H9 (cell line): ENCODE data around the gene SMARCAL1. TPM values are rescaled to one million over a fixed set of nuclear protein-coding genes. Genes with fewer than 3 reads are reported as not detected.

Experiments
- DNase-seq: peaks from one replicate; pipeline ENCODE4 v3.0.0-alpha.2; 2017
- H2AFZ ChIP-seq: one replicate; pipeline ENCODE4 v1.6.1; 2013; ENCODE audit warnings: mild to moderate bottlenecking, low read length, control low read depth, moderate library complexity
- H2AK5ac ChIP-seq: 2 replicates; pipeline ENCODE4 v1.6.1; 2013; ENCODE audit warnings: low read length, control low read depth, mixed read lengths; ENCODE audit not compliant: insufficient read length
- H2BK120ac ChIP-seq: one replicate; pipeline ENCODE4 v1.6.1; 2013; ENCODE audit warnings: low read depth, mild to moderate bottlenecking, low read length, control low read depth, inconsistent platforms; ENCODE audit not compliant: poor library complexity, severe bottlenecking
- H2BK12ac ChIP-seq: 2 replicates; pipeline ENCODE4 v1.6.1; 2013; ENCODE audit warnings: low read length, control low read depth, mixed read lengths, low read depth; ENCODE audit not compliant: insufficient read length
- H2BK15ac ChIP-seq: 2 replicates; pipeline ENCODE4 v1.6.1; 2013; ENCODE audit warnings: low read depth, low read length, control low read depth
- H2BK20ac ChIP-seq: one replicate; pipeline ENCODE4 v1.6.1; 2013; ENCODE audit warnings: low read depth, mild to moderate bottlenecking, low read length, control low read depth, inconsistent platforms; ENCODE audit not compliant: poor library complexity, severe bottlenecking
- H2BK5ac ChIP-seq: 2 replicates; pipeline ENCODE4 v1.6.1; 2013; ENCODE audit warnings: low read length, control low read depth, mixed read lengths; ENCODE audit not compliant: insufficient read length
- H3K14ac ChIP-seq: 2 replicates; pipeline ENCODE4 v1.6.1; 2013; ENCODE audit warnings: low read length, control low read depth; ENCODE audit not compliant: insufficient read depth
- H3K18ac ChIP-seq: 2 replicates; pipeline ENCODE4 v1.6.1; 2013; ENCODE audit warnings: low read depth, mild to moderate bottlenecking, mixed read lengths, low read length, control low read depth; ENCODE audit not compliant: insufficient read length
- H3K23ac ChIP-seq: 2 replicates; pipeline ENCODE4 v1.6.1; 2013; ENCODE audit warnings: low read length, control low read depth, mixed read lengths, low read depth; ENCODE audit not compliant: insufficient read length
- H3K23me2 ChIP-seq: 2 replicates; pipeline ENCODE4 v1.6.1; 2013; ENCODE audit warnings: low read depth, mild to moderate bottlenecking, mixed read lengths, low read length, control low read depth; ENCODE audit not compliant: insufficient read length, poor library complexity, severe bottlenecking
- H3K27ac ChIP-seq: 2 replicates; pipeline ENCODE4 v1.5.1; 2013; ENCODE audit warnings: low read length, control low read depth, mixed read lengths, low read depth; ENCODE audit not compliant: insufficient read length
- H3K27me3 ChIP-seq: 2 replicates; pipeline ENCODE4 v1.6.1; 2013; ENCODE audit warnings: low read length, control low read depth, inconsistent platforms; ENCODE audit not compliant: insufficient read depth
- H3K4ac ChIP-seq: 2 replicates; pipeline ENCODE4 v1.6.1; 2013; ENCODE audit warnings: low read depth, mild to moderate bottlenecking, control low read depth, inconsistent platforms, low read length, moderate library complexity
- H3K4me1 ChIP-seq: 2 replicates; pipeline ENCODE4 v1.6.1; 2013; ENCODE audit warnings: low read length, control low read depth, inconsistent platforms; ENCODE audit not compliant: insufficient read depth
- H3K4me2 ChIP-seq: 2 replicates; pipeline ENCODE4 v1.6.1; 2013; ENCODE audit warnings: low read length, control low read depth, mixed read lengths; ENCODE audit not compliant: insufficient read length, insufficient read depth
- H3K56ac ChIP-seq: 2 replicates; pipeline ENCODE4 v1.6.1; 2013; ENCODE audit warnings: low read depth, mild to moderate bottlenecking, mixed read lengths, low read length, control low read depth; ENCODE audit not compliant: insufficient read length
- H3K79me1 ChIP-seq: 2 replicates; pipeline ENCODE4 v1.6.1; 2013; ENCODE audit warnings: low read depth, mild to moderate bottlenecking, moderate library complexity, low read length, control low read depth, inconsistent platforms; ENCODE audit not compliant: insufficient read depth, poor library complexity, severe bottlenecking
- H3K79me2 ChIP-seq: 2 replicates; pipeline ENCODE4 v1.6.1; 2013; ENCODE audit warnings: low read length, control low read depth, inconsistent platforms; ENCODE audit not compliant: insufficient read depth
- H3K9ac ChIP-seq: 2 replicates; pipeline ENCODE4 v1.6.1; 2013; ENCODE audit warnings: low read length, control low read depth, mixed read lengths; ENCODE audit not compliant: insufficient read length; ENCODE audit errors: extremely low read depth
- H3K9me3 ChIP-seq: one replicate; pipeline ENCODE4 v1.6.1; 2013; ENCODE audit warnings: low read depth, low read length, inconsistent platforms; ENCODE audit not compliant: control insufficient read depth
- H3T11ph ChIP-seq: one replicate; pipeline ENCODE4 v1.6.1; 2013; ENCODE audit warnings: mild to moderate bottlenecking, low read length, control low read depth, inconsistent platforms
- H4K20me1 ChIP-seq: one replicate; pipeline ENCODE4 v1.6.1; 2013; ENCODE audit not compliant: control insufficient read depth, insufficient read length, insufficient read depth
- H4K5ac ChIP-seq: 2 replicates; pipeline ENCODE4 v1.6.1; 2013; ENCODE audit warnings: low read depth, mild to moderate bottlenecking, mixed read lengths, low read length, control low read depth; ENCODE audit not compliant: insufficient read length
- H4K8ac ChIP-seq: replicated peaks from 2 replicates; pipeline ENCODE4 v1.6.1; 2013; ENCODE audit warnings: low read length, control low read depth, mixed read lengths, low read depth; ENCODE audit not compliant: insufficient read length
- H4K91ac ChIP-seq: 2 replicates; pipeline ENCODE4 v1.6.1; 2013; ENCODE audit warnings: low read depth, mild to moderate bottlenecking, moderate library complexity, mixed read lengths, low read length, control low read depth; ENCODE audit not compliant: insufficient read length
- H3K27ac Mint-ChIP-seq, 3 experiments: 2 replicates in 2 of 3; 3 replicates in 1 of 3; pipeline ENCODE4 v1.8.0; 2020 to 2021; ENCODE audit warnings: mixed read lengths in 3 of 3, mild to moderate bottlenecking in 1 of 3, moderate library complexity in 1 of 3
- H3K27me3 Mint-ChIP-seq: 2 replicates; pipeline ENCODE4 v1.8.0; 2021; ENCODE audit warnings: low read depth, mild to moderate bottlenecking, moderate library complexity, mixed read lengths
- H3K36me3 Mint-ChIP-seq, 3 experiments: 2 replicates in 2 of 3; 3 replicates in 1 of 3; pipeline ENCODE4 v1.8.0; 2020 to 2021; ENCODE audit warnings: low read depth in 3 of 3, mixed read lengths in 3 of 3; ENCODE audit not compliant: insufficient read depth in 1 of 3
- H3K4me1 Mint-ChIP-seq, 2 experiments: 2 replicates each; pipeline ENCODE4 v1.8.0; 2020; ENCODE audit warnings: mixed read lengths in 2 of 2
- H3K4me3 Mint-ChIP-seq, 2 experiments: 2 replicates in 1 of 2; 3 replicates in 1 of 2; pipeline ENCODE4 v1.8.0; 2020 to 2021; ENCODE audit warnings: mild to moderate bottlenecking in 2 of 2, mixed read lengths in 2 of 2, moderate library complexity in 1 of 2
- H3K9me3 Mint-ChIP-seq, 2 experiments: 2 replicates in 1 of 2; 3 replicates in 1 of 2; pipeline ENCODE4 v1.8.0; 2020; ENCODE audit warnings: mild to moderate bottlenecking in 2 of 2, mixed read lengths in 2 of 2, moderate library complexity in 1 of 2
- WGBS: extraction: QIAGEN DNeasy Blood & Tissue Kit; methylation state at CpG from one replicate; pipeline ENCODE4 v1.1.7; 2013; ENCODE audit warnings: missing lambda C conversion rate, low lambda C conversion rate, mixed read lengths; ENCODE audit not compliant: insufficient read length; ENCODE audit errors: extremely low coverage; 5-methylcytosine and 5-hydroxymethylcytosine counted together
- total RNA-seq: library from RNA; stranded (reverse); gene quantifications from 2 replicates; pipeline ENCODE4 v1.2.1, GENCODE V29; 2021
- TF ChIP-seq, protein P1 (sequence below): fragments of 200-600 bp; sonication (generic); conservative IDR thresholded peaks from 3 replicates; pipeline ENCODE4 v1.8.0; 2021; ENCODE audit warnings: antibody characterized with exemption, mild to moderate bottlenecking

The SMARCAL1 gene
- total RNA-seq, 1 experiment from 2014 or later: 16.5 TPM

DNA sequence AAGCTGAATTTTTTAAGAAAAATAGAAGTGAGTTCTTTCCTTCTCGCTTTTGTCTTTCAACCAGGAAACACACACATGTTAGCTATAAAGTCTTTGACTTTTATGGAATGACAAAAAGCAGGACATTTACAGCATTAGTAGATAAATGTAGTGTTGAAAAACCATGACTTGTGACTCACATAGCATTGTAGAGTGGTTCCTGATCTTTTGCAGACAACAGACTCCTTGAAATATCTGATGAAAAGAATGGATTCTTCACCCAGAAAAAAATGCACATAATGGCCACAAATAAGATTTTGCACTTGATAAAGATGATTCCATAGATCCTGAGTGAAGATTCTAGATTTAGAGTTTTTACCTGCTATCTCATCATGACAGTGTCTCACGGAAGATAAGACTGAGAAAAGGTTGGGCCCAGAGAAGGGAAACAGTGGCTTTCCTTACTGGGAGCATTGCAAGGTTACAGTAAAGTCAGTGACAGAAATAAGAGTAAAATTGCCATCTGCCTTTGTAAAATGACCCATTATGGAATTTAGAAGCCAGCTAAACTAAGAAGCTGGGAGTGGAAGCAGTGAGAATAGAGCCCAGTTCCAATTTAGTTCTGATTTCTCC lies 14.0 kb downstream of the SMARCAL1 start:
- H4K20me1 ChIP-seq: no peaks in the 10 kb centered on the region
- H3K4me3 Mint-ChIP-seq: no peak overlapping the region
- no peak overlapping the region for H3K14ac ChIP-seq
- H3K18ac ChIP-seq: no peak overlapping the region
- H3K9ac ChIP-seq: no peak overlapping the region
- H3K4me1 ChIP-seq: no peaks in the 10 kb centered on the region
- no peak overlapping the region for H3K27ac ChIP-seq
- H3K27me3 ChIP-seq: no peaks in the 10 kb centered on the region
- no peaks in the 10 kb centered on the region for H3K23me2 ChIP-seq
- H3K36me3 Mint-ChIP-seq: peaks cover 21 to 75% (median 73%) of the 10 kb centered on the region in 3 experiments
- no peak overlapping the region for H2BK120ac ChIP-seq
- no peaks in the 10 kb centered on the region for H3K79me1 ChIP-seq
- no peak overlapping the region for H2BK15ac ChIP-seq
- H2AK5ac ChIP-seq: no peak overlapping the region
- no peak overlapping the region for H3K23ac ChIP-seq
- no peak overlapping the region for H3K4me2 ChIP-seq
- no peak overlapping the region for H4K8ac ChIP-seq
- H2BK5ac ChIP-seq: no peak overlapping the region
- H2BK12ac ChIP-seq: no peak overlapping the region
- peaks cover 0 to 2% of the 10 kb centered on the region in 2 experiments; a peak in 2 of 5 replicates for H3K9me3 Mint-ChIP-seq
- no peak for DNase-seq
- H3K27me3 Mint-ChIP-seq: no peaks in the 10 kb centered on the region
- H3T11ph ChIP-seq: no peak overlapping the region
- no CpG with 5 or more reads among the region's 2 CpGs for WGBS
- no peak overlapping the region for H4K5ac ChIP-seq
- no peak overlapping the region for H3K27ac Mint-ChIP-seq
- H3K4ac ChIP-seq: no peak overlapping the region
- H3K79me2 ChIP-seq: no peaks in the 10 kb centered on the region
- no peak overlapping the region for H2BK20ac ChIP-seq
- no peak overlapping the region for H3K56ac ChIP-seq
- no peaks in the 10 kb centered on the region for H3K4me1 Mint-ChIP-seq
- H4K91ac ChIP-seq: no peak overlapping the region
- TF ChIP-seq, protein P1, sequence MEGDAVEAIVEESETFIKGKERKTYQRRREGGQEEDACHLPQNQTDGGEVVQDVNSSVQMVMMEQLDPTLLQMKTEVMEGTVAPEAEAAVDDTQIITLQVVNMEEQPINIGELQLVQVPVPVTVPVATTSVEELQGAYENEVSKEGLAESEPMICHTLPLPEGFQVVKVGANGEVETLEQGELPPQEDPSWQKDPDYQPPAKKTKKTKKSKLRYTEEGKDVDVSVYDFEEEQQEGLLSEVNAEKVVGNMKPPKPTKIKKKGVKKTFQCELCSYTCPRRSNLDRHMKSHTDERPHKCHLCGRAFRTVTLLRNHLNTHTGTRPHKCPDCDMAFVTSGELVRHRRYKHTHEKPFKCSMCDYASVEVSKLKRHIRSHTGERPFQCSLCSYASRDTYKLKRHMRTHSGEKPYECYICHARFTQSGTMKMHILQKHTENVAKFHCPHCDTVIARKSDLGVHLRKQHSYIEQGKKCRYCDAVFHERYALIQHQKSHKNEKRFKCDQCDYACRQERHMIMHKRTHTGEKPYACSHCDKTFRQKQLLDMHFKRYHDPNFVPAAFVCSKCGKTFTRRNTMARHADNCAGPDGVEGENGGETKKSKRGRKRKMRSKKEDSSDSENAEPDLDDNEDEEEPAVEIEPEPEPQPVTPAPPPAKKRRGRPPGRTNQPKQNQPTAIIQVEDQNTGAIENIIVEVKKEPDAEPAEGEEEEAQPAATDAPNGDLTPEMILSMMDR: no peak
- H3K9me3 ChIP-seq: no peaks in the 10 kb centered on the region
- no peak overlapping the region for H2AFZ ChIP-seq
